ENCODE measurements around the gene MYPOP. TPM values are rescaled to one million over a fixed set of nuclear protein-coding genes. Genes with fewer than 3 reads are reported as not detected.
A peak's percentile ranks its signal among the peaks of the same experiment; 100 is the strongest.

Gene MYPOP
- total and polyA plus RNA-seq, 9 of the 15 experiments (the other 6 are each of a cell fraction or from before 2014, with no cell fraction given): 0.32 to 7.6 (median 1.6) TPM

GRCh38 chr19:45886427-45887199 lies 15.8 kb downstream of the MYPOP start (continued):
- TF ChIP-seq CHD7 (IDR thresholded peaks at IDR 0.05; ENCODE audit: low read depth, low read length) (no peak), U2AF2 (optimal IDR thresholded peaks at IDR 0.05; ENCODE audit: low read depth, low read length) (no peak), TSC22D4 (tag; IDR thresholded peaks at IDR 0.05) (no peak), TEAD2 (tag; IDR thresholded peaks at IDR 0.05) (no peak), CHD1 (IDR thresholded peaks at IDR 0.05; ENCODE audit: low read length) (no peak), ARID3B (CRISPR knock-in tag; IDR thresholded peaks at IDR 0.05; ENCODE audit: borderline replicate concordance) (no peak), STAT5A (IDR thresholded peaks at IDR 0.05; ENCODE audit: borderline replicate concordance, low read length) (no peak), NCOR1 (IDR thresholded peaks at IDR 0.05) (0 out of 2 replicates have a peak, but pooled peaks have one; percentile 11), SMARCA4 (IDR thresholded peaks at IDR 0.05) (no peak), RBM25 (IDR thresholded peaks at IDR 0.05; ENCODE audit: low read depth, low read length, severe bottlenecking) (no peak), ESRRA (IDR thresholded peaks at IDR 0.05; ENCODE audit: borderline replicate concordance, low read depth) (peak; percentile 54)
